Activated B cell treated with CpG ODN at 0.5 μM for 24 hours (primary cell): ENCODE data around the gene MRPS34. TPM values are rescaled to one million over a fixed set of nuclear protein-coding genes. Genes with fewer than 3 reads are reported as not detected.
A peak's percentile ranks its signal among the peaks of the same experiment; 100 is the strongest.

Experiments used
- ATAC-seq: fragments of 200-7000 bp; cut with Tn5 transposase; one replicate; pipeline ENCODE4 v1.10.0; 2021; ENCODE audit warnings: low read depth, mild to moderate bottlenecking, moderate library complexity
- CTCF ChIA-PET: fragments of 350-600 bp; sonication (Branson Sonifier 250); formaldehyde crosslinking; loops from one replicate; lab custom pipeline; 2021; ENCODE audit warnings: antibody characterized with exemption; lab: Charles Lee
- POLR2A ChIA-PET: fragments of 350-600 bp; sonication (Branson Sonifier 250); formaldehyde crosslinking; loops from one replicate; lab custom pipeline; 2021; ENCODE audit warnings: antibody characterized with exemption; lab: Charles Lee
- DNase-seq: peaks from one replicate; pipeline ENCODE4 v3.0.0; 2022
- H3K27ac Mint-ChIP-seq: one replicate; pipeline ENCODE4 v1.8.0; 2020; ENCODE audit warnings: mixed read lengths
- H3K27me3 Mint-ChIP-seq: one replicate; pipeline ENCODE4 v1.8.0; 2021; ENCODE audit warnings: mixed read lengths
- H3K36me3 Mint-ChIP-seq: one replicate; pipeline ENCODE4 v1.8.0; 2021; ENCODE audit warnings: low read depth, mixed read lengths
- H3K4me1 Mint-ChIP-seq: one replicate; pipeline ENCODE4 v1.8.0; 2021; ENCODE audit warnings: mixed read lengths
- H3K4me3 Mint-ChIP-seq: one replicate; pipeline ENCODE4 v1.8.0; 2020; ENCODE audit warnings: mild to moderate bottlenecking, mixed read lengths
- H3K9me3 Mint-ChIP-seq: one replicate; pipeline ENCODE4 v1.8.0; 2020; ENCODE audit warnings: mixed read lengths
- CTCF ChIP-seq: fragments of 200-600 bp; IDR thresholded peaks from one replicate; pipeline ENCODE4 v1.8.0; 2022; ENCODE audit warnings: antibody characterized with exemption, mild to moderate bottlenecking
- intact Hi-C: fragments of 100-400 bp; cut with micrococcal nuclease; formaldehyde crosslinking; loops from one replicate; pipeline ENCODE4 v1.15.1; 2024
- total RNA-seq: library from RNA; stranded (reverse); gene quantifications from 2 replicates; pipeline ENCODE4 v1.2.3, GENCODE V29; 2022

MRPS34 gene
- total RNA-seq, 1 donor from 2014 or later = 60.9 TPM

DNA sequence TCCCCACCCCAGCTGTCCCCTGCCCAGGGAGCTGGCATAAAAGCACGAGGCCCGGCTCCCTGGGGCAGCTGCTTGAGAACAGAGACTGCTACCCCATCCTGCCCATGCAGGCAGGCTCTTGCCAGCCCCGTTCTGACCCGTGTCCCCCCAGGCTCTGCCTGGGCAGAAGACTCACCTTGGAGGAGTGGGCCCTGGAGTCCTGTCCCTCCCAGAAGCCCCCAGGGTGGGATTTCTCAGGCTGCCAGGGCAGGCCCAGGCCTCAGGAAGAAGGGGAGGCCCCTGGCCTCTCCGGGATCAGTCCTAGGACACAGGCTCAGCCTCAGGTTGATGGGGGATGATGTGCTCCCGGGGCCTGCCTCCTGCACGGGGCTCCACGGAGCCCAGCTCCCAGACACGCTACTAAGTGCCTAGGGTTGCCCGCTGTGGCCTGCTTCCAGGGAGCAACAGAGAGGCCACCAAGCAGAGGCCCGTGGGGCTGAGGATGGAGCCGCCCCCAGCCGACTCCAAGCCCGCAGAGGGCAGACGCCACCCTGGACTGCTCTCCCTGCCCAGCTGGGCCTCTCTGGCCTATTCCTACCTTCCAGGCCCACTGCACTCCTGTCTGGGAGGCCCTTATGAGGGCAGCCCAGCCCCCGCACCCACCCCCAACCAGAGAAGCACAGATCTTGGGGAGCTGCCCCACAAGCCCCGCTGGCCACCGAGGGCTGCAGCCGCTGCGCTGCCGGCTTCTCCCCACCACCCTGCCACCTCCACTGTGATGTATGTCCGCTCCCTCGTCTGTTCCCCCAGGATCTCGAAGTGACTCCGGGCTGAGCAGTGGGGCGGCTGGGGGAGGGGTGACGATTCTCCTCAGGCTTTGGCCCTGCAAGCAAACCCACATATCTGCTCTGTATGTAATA is 3.3 kb downstream of the MRPS34 start:
- no peak for TF ChIP-seq CTCF
- POLR2A ChIA-PET = interaction anchor here (0.6 to 5.6 kb wide), 15 partner anchors 9 to 695 kb away, joined by 3 to 88 read pairs (median 4); partner anchors contain the start of genes JPT2, MAPK8IP3, NUBP2 and RPS2
- Mint-ChIP-seq H3K4me1 (peaks cover 21% of the 10 kb centered on the region), H3K9me3 (no peaks in the 10 kb centered on the region), H3K36me3 (peaks cover 50% of the 10 kb centered on the region), H3K27me3 (no peaks in the 10 kb centered on the region), H3K4me3 (peak overlapping the region; percentile 41), H3K27ac (peak overlapping the region; percentile 69)
- ATAC-seq (no peak), DNase-seq (no peak)
- intact Hi-C loops = loop anchor here (2.0 to 5.0 kb wide), 2 partner anchors 157 to 427 kb away; partner anchors contain the start of genes CRAMP1 and IFT140
- CTCF ChIA-PET = interaction anchor here (1.2 to 2.1 kb wide), 2 partner anchors 13 to 63 kb away, joined by 6 to 8 read pairs; partner anchors contain the start of genes MAPK8IP3, NUBP2 and SPSB3

DNA sequence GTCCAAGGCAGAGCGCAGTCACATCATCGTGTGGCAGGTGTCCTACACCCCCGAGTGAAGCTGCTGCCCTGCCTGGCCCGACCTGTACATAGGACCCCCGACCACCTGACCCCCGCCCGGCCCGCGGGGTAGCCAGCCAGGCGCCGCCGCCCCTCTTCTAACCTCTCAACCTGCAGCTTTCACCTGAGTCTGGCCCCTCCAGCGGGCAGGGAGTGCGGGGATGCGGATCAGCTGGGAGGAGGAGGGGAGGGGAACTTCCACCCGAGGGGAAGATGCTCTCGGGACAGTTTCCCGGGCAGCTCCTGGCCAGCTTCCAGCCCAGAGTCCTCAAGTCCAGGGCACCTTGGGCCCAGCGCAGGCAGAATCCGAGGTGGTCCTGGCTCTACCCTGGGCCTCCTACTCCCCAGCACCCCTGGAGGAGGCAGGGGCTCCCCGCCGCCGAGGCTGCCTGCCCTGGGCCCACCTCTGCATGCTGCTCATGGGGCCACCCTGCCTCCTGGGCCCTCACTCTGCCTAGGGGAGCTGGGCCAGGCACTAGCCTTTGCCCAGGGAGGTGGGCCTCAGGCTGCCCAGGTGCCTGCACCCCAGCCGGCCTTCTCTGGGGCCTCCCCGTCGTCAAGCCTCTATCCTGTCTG is 4.0 kb downstream of the MRPS34 start:
- intact Hi-C loops = no loop called here
- Mint-ChIP-seq H3K27me3 (no peaks in the 10 kb centered on the region), H3K9me3 (no peaks in the 10 kb centered on the region), H3K27ac (no peak overlapping the region), H3K4me3 (no peak overlapping the region), H3K4me1 (peaks cover 18% of the 10 kb centered on the region), H3K36me3 (peaks cover 50% of the 10 kb centered on the region)
- POLR2A ChIA-PET = interaction anchor here (0.6 to 1.9 kb wide), 5 partner anchors 10 to 386 kb away, joined by 3 to 10 read pairs (median 4); partner anchors contain the start of genes MAPK8IP3, NUBP2, SPSB3 and TRAF7
- ATAC-seq = no peak
- no peak for TF ChIP-seq CTCF
- no peak for DNase-seq
- CTCF ChIA-PET = interaction anchor here (2.1 kb wide), 1 partner anchor 62 kb away, joined by 8 read pairs; the partner anchor contains the start of gene MAPK8IP3

DNA sequence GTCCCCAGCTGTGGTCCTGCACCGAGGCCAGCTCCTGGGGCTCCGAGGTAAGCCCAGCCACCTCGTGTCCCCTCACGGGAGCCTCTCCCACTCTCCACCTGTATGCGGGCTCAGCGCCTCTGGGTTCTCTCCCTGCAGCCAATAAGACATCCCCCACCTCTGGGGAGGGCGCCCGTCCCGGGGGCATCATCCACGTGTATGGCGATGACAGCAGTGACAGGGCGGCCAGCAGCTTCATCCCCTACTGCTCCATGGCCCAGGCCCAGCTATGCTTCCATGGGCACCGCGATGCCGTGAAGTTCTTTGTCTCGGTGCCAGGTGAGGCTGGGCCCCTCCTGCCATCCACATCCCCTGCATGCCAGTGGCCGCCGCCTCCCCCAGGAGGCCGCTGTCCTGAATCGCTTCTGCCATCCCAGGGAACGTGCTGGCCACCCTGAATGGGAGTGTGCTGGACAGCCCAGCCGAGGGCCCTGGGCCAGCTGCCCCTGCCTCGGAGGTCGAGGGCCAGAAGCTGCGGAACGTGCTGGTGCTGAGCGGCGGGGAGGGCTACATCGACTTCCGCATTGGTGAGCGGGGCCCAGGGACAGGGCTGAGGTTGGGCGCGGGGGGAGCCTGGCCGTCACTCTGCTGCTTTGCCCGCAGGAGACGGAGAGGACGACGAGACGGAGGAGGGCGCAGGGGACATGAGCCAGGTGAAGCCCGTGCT is 4.7 kb downstream of the MRPS34 start:
- Mint-ChIP-seq H3K27ac (peak overlapping the region; percentile 35), H3K9me3 (no peaks in the 10 kb centered on the region), H3K27me3 (no peaks in the 10 kb centered on the region), H3K4me3 (no peak overlapping the region), H3K36me3 (peaks cover 50% of the 10 kb centered on the region), H3K4me1 (peaks cover 17% of the 10 kb centered on the region)
- POLR2A ChIA-PET = interaction anchor here (0.9 to 1.9 kb wide), 2 partner anchors 43 to 62 kb away, joined by 3 to 10 read pairs; partner anchors contain the start of gene MAPK8IP3
- DNase-seq = no peak
- TF ChIP-seq CTCF = no peak
- intact Hi-C loops = no loop called here
- ATAC-seq = no peak
- CTCF ChIA-PET = no interaction called here

GRCh38 chr16:1767116-1767994 is 5.6 kb downstream of the MRPS34 start:
- Mint-ChIP-seq H3K4me1 (peaks cover 16% of the 10 kb centered on the region), H3K27me3 (no peaks in the 10 kb centered on the region), H3K4me3 (no peak overlapping the region), H3K27ac (no peak overlapping the region), H3K9me3 (no peaks in the 10 kb centered on the region), H3K36me3 (peaks cover 53% of the 10 kb centered on the region)
- TF ChIP-seq CTCF = no peak
- no peak for DNase-seq
- ChIA-PET POLR2A (interaction anchor here (1.9 kb wide), 1 partner anchor 62 kb away, joined by 10 read pairs; the partner anchor contains the start of gene MAPK8IP3), CTCF (no interaction called here)
- intact Hi-C loops = no loop called here
- no peak for ATAC-seq
